ENCODE results near the gene RNF4. TPM values are rescaled to one million over a fixed set of nuclear protein-coding genes. Genes with fewer than 3 reads are reported as not detected.

Gene RNF4
- total RNA-seq, 1 donor from 2014 or later, result 77.2 TPM

- H3K27me3 ChIP-seq (ENCODE audit: insufficient read depth, low read length), result peaks cover 3% of the 10 kb centered on the region
- H3K4me1 Mint-ChIP-seq (ENCODE audit: low read depth, unreplicated experiment), result no peaks in the 10 kb centered on the region
- peaks cover 22% of the 10 kb centered on the region for H3K27me3 Mint-ChIP-seq (ENCODE audit: low read depth, unreplicated experiment)
- no peak overlapping the region for H3K27ac Mint-ChIP-seq (ENCODE audit: unreplicated experiment)
- no peaks in the 10 kb centered on the region for H3K9me3 Mint-ChIP-seq (ENCODE audit: unreplicated experiment)
- TF ChIP-seq CTCF (IDR thresholded peaks at IDR 0.05; ENCODE audit: insufficient read depth, low read depth, low read length) (no peak), EZH2 (IDR thresholded peaks at IDR 0.05; ENCODE audit: insufficient read depth, low read length) (no peak)
- no peak overlapping the region for H3K27ac ChIP-seq (ENCODE audit: low read depth, low read length)
- H3K36me3 ChIP-seq (ENCODE audit: insufficient read depth, low read length), result no peaks in the 10 kb centered on the region
- no peak overlapping the region for H3K4me2 ChIP-seq (ENCODE audit: low read length)
- no peaks in the 10 kb centered on the region for H3K4me1 ChIP-seq (ENCODE audit: insufficient read depth, low read length)
- DNase-seq (ENCODE audit: low read depth) (no peak), FAIRE-seq (no peak)
- no peak overlapping the region for H3K4me3 Mint-ChIP-seq (ENCODE audit: unreplicated experiment)
- H4K20me1 ChIP-seq (ENCODE audit: insufficient read depth, low read length), result no peaks in the 10 kb centered on the region
- H3K36me3 Mint-ChIP-seq (ENCODE audit: low read depth, unreplicated experiment), result no peaks in the 10 kb centered on the region
- H3K79me2 ChIP-seq (ENCODE audit: insufficient read depth, low read length), result no peaks in the 10 kb centered on the region
- no peak overlapping the region for H3K9ac ChIP-seq (ENCODE audit: low read length)
- no peaks in the 10 kb centered on the region for H3K9me3 ChIP-seq (ENCODE audit: insufficient read depth, low read depth, low read length)
- no peak overlapping the region for H3K4me3 ChIP-seq (ENCODE audit: insufficient read depth, low read depth, low read length)
- no peak overlapping the region for H2AFZ ChIP-seq (ENCODE audit: low read depth, low read length)
These were observed 23.3 kb upstream of the RNF4 start for GRCh38 chr4:2445571-2445970.

GRCh38 chr4:2446656-2447564 is 22.0 kb upstream of the RNF4 start:
- no peak overlapping the region for H3K9ac ChIP-seq (ENCODE audit: low read length)
- H2AFZ ChIP-seq (ENCODE audit: low read depth, low read length), result no peak overlapping the region
- H3K27ac ChIP-seq (ENCODE audit: low read depth, low read length), result no peak overlapping the region
- H3K36me3 ChIP-seq (ENCODE audit: insufficient read depth, low read length), result no peaks in the 10 kb centered on the region
- no peaks in the 10 kb centered on the region for H3K4me1 ChIP-seq (ENCODE audit: insufficient read depth, low read length)
- no peaks in the 10 kb centered on the region for H3K9me3 ChIP-seq (ENCODE audit: insufficient read depth, low read depth, low read length)
- FAIRE-seq (no peak), DNase-seq (ENCODE audit: low read depth) (no peak)
- H3K4me2 ChIP-seq (ENCODE audit: low read length), result no peak overlapping the region
- TF ChIP-seq CTCF (IDR thresholded peaks at IDR 0.05; ENCODE audit: insufficient read depth, low read depth, low read length) (no peak), EZH2 (IDR thresholded peaks at IDR 0.05; ENCODE audit: insufficient read depth, low read length) (no peak)
- no peaks in the 10 kb centered on the region for H4K20me1 ChIP-seq (ENCODE audit: insufficient read depth, low read length)
- H3K4me3 ChIP-seq (ENCODE audit: insufficient read depth, low read depth, low read length), result no peak overlapping the region
- no peaks in the 10 kb centered on the region for H3K36me3 Mint-ChIP-seq (ENCODE audit: low read depth, unreplicated experiment)
- H3K27me3 Mint-ChIP-seq (ENCODE audit: low read depth, unreplicated experiment), result peaks cover 29% of the 10 kb centered on the region
- no peak overlapping the region for H3K4me3 Mint-ChIP-seq (ENCODE audit: unreplicated experiment)
- H3K27ac Mint-ChIP-seq (ENCODE audit: unreplicated experiment), result no peak overlapping the region
- no peaks in the 10 kb centered on the region for H3K79me2 ChIP-seq (ENCODE audit: insufficient read depth, low read length)
- peaks cover 7% of the 10 kb centered on the region for H3K27me3 ChIP-seq (ENCODE audit: insufficient read depth, low read length)
- H3K4me1 Mint-ChIP-seq (ENCODE audit: low read depth, unreplicated experiment), result no peaks in the 10 kb centered on the region
- H3K9me3 Mint-ChIP-seq (ENCODE audit: unreplicated experiment), result no peaks in the 10 kb centered on the region

- DNase-seq (ENCODE audit: low read depth) (no peak), FAIRE-seq (no peak)
- H3K9me3 Mint-ChIP-seq (ENCODE audit: unreplicated experiment), result no peaks in the 10 kb centered on the region
- no peak overlapping the region for H3K4me3 Mint-ChIP-seq (ENCODE audit: unreplicated experiment)
- no peaks in the 10 kb centered on the region for H3K4me1 Mint-ChIP-seq (ENCODE audit: low read depth, unreplicated experiment)
- TF ChIP-seq EZH2 (IDR thresholded peaks at IDR 0.05; ENCODE audit: insufficient read depth, low read length) (no peak), CTCF (IDR thresholded peaks at IDR 0.05; ENCODE audit: insufficient read depth, low read depth, low read length) (no peak)
- no peaks in the 10 kb centered on the region for H4K20me1 ChIP-seq (ENCODE audit: insufficient read depth, low read length)
- H3K4me2 ChIP-seq (ENCODE audit: low read length), result no peak overlapping the region
- peaks cover 7% of the 10 kb centered on the region for H3K27me3 ChIP-seq (ENCODE audit: insufficient read depth, low read length)
- H3K27ac ChIP-seq (ENCODE audit: low read depth, low read length), result no peak overlapping the region
- H3K4me1 ChIP-seq (ENCODE audit: insufficient read depth, low read length), result no peaks in the 10 kb centered on the region
- peaks cover 39% of the 10 kb centered on the region for H3K27me3 Mint-ChIP-seq (ENCODE audit: low read depth, unreplicated experiment)
- H3K9ac ChIP-seq (ENCODE audit: low read length), result no peak overlapping the region
- no peaks in the 10 kb centered on the region for H3K36me3 Mint-ChIP-seq (ENCODE audit: low read depth, unreplicated experiment)
- no peak overlapping the region for H3K4me3 ChIP-seq (ENCODE audit: insufficient read depth, low read depth, low read length)
- no peak overlapping the region for H3K27ac Mint-ChIP-seq (ENCODE audit: unreplicated experiment)
- H3K36me3 ChIP-seq (ENCODE audit: insufficient read depth, low read length), result no peaks in the 10 kb centered on the region
- no peaks in the 10 kb centered on the region for H3K79me2 ChIP-seq (ENCODE audit: insufficient read depth, low read length)
- H3K9me3 ChIP-seq (ENCODE audit: insufficient read depth, low read depth, low read length), result no peaks in the 10 kb centered on the region
- H2AFZ ChIP-seq (ENCODE audit: low read depth, low read length), result no peak overlapping the region
These were observed 20.3 kb upstream of the RNF4 start for GRCh38 chr4:2448589-2448988.
